ENCODE measurements around the gene PPFIA3.
"Not testable (repeated sequence)": the region's sequence is repeated elsewhere in the genome, so short reads cannot be mapped to it uniquely, and the experiment has no call there.

Gene PPFIA3

DNA sequence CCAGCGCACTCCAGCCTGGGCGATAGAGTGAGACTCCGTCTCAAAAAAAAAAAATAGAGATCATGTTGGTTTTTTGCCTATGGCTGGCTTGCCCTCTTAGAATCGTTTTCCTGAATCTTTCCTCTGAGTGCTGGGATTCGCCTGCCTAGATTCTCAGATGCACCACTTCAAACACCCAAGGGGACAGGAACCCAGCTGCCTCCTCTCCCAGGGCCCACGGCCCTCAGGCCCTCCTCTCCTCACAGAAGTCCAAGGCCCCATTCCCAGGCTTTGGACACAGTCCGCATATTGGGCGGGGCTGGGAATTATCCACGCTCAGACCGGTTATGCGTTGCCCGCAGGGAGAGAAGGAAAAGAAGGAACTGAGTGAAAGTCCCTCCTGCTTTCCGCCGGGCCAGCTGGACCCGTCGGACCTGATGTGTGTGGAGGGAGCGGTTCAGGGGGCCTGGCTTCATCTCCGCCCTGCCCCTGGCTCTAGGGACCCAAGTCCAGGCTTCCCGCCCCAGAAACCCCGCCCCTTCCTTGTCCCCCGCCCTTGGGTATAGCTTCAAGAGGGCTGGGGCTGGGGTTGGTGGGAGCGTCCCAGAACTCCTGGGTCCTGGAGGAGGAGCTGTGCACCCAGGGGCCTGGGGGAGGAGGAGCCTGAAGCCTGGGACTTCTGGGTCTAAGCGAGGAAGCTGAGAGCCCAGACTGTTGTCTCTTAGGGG is 5.8 kb downstream of the PPFIA3 start:
- no peak for DNase-seq

DNA sequence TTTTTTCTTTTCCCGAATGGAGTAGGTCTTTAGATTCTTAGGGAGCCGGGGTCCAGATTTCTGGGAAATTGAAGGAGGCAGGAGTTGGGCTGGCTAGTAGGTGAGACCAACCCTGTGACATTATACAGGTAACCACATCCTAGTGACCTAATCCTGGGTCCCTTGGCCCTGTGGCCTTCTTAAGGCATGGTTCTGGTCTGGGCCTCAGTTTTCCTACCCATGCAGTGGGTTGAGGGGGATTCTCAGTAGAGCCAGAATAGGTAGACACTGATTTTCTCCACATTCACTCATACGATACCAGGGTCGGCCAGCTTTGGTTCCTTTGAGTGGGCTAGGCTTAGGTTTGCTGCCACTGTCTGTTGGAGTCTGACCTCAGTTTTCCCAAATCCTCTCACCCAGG is 7.2 kb downstream of the PPFIA3 start:
- DNase-seq: no peak

DNA sequence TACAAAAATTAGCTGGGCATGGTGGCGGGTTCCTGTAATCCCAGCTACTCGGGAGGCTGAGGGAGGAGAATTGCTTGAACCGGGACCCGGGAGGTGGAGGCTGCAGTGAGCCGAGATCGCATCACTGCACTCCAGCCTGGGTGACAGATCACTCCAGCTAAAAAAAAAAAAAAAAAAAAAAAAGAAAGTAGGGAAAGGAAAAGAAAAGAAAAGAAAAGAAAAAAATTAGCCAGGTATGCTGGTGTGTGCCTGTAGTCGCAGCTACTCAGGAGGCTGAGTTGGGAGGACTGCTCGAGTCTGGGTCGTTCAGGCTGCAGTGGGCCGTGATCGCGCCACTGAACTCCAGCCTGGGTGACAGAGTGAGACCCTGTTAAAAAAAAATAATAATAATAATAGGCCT is 7.9 kb downstream of the PPFIA3 start:
- not testable (repeated sequence) for DNase-seq

DNA sequence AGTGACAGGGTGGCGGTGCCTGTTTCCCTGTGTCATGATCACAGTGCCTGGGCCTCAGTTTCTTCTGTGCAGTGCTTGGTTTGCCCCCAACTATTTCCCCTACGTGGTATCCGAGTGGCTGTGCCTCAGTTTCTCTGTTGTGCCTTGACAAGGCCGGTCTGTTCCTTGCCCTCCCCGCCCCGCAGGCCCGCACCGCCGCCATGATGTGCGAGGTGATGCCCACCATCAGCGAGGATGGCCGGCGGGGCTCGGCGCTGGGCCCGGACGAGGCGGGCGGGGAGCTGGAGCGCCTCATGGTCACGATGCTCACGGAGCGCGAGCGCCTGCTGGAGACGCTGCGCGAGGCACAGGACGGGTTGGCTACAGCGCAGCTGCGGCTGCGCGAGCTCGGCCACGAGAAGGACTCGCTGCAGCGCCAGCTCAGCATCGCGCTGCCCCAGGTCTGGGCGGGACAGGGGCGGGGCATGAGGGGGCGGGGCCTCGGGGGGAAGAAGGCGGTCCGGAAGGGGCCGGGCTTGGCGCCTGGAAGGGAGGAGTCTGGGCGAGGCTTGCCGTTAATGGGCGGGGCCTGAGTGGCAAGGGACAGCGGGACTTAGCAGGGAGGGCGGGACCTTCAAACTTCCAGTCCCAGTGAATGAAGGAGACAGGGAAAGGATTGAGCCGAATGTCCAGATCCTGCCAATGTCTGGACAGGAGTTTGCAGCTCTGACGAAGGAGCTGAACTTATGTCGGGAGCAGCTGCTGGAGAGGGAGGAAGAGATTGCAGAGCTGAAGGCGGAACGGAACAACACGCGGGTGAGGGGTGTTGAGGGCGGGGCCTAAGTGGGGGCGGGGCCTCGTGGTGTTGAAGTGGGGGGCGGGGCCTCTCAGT is 8.6 kb downstream of the PPFIA3 start:
- DNase-seq: peak; percentile 94 to 95

DNA sequence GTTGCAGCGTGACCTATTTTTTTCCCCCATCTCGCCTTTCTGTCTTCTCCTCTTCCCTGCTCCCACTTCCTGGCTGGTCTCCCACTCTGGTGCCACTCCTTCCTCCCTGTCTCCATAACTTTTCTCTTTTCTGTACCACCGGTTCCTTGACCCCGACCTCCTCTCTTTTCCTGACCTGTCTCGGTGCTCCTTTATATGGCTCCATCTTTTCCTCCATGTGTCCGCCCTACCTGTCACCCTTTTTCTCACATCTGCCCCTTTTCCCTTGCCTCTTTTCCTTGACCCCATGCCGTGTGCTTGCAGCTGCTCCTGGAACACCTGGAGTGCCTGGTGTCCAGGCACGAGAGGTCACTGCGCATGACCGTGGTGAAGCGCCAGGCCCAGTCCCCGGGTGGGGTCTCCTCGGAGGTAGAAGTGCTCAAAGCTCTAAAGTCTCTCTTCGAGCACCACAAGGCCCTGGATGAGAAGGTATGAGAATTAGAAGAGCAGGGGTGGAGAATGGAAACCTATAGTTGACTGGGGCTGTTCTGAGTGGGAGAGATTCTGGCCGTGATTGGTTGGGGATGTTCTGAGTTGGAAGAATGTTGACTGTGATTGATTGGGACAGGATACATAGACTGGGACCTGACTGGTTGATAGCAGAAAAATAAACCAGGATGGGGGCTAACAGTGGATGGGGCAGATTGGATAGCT is 9.3 kb downstream of the PPFIA3 start:
- no peak for DNase-seq

DNA sequence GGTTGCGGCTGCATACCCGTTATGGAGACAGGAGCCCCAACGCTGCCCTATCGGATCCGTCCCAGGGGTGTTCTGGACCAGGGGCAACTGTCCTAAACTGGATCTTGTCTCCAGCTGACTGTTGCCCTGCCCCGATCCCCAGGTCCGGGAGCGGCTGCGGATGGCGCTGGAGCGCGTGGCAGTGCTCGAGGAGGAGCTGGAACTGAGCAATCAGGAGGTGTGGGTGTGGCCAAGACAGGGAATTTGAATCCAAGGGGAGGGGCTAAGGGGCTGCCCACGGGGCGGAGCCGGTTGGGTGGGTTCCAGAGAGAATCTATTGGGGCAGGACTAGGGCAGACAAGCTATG is 9.9 kb downstream of the PPFIA3 start:
- DNase-seq: no peak

DNA sequence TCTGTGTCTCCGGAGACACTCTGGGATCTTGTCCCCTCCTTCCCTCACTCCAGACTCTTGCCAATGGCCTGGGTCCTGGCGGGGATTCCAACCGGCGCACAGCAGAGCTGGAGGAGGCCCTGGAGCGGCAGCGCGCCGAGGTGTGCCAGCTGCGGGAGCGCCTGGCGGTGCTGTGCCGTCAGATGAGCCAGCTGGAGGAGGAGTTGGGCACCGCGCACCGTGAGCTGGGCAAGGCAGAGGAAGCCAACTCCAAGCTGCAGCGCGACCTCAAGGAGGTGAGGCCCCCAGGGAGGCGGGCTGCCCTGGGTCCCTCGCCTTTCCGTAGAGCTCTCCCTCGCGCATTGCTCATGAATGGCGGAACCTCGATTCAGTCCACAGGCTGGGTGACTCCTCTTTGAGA is 11.0 kb downstream of the PPFIA3 start:
- no peak for DNase-seq

DNA sequence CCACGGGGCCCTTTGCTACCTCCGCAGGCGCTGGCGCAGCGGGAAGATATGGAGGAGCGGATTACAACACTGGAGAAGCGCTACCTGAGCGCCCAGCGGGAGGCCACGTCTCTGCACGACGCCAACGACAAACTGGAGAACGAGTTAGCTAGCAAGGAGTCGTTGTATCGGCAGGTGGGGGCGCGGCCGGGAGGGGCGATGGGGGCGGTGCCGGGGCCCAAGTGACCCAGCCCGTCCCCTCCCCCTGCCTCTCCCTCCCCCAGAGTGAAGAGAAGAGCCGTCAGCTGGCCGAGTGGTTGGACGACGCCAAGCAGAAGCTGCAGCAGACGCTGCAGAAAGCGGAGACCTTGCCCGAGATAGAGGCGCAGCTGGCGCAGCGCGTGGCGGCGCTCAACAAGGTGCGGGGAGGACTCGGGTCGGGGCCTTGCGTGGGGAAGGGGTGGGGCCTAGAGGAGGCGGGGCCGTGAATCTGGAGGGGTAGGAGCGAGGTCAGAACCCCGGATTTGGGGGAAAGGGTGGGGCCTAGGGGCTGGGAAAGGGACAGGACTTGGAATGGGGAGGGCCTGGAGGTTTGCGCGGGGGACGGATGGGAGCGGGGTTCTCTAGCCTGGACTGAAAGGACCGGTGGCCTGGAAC is 13.7 kb downstream of the PPFIA3 start:
- DNase-seq: peak in 1 of 2 donors; percentile 39

DNA sequence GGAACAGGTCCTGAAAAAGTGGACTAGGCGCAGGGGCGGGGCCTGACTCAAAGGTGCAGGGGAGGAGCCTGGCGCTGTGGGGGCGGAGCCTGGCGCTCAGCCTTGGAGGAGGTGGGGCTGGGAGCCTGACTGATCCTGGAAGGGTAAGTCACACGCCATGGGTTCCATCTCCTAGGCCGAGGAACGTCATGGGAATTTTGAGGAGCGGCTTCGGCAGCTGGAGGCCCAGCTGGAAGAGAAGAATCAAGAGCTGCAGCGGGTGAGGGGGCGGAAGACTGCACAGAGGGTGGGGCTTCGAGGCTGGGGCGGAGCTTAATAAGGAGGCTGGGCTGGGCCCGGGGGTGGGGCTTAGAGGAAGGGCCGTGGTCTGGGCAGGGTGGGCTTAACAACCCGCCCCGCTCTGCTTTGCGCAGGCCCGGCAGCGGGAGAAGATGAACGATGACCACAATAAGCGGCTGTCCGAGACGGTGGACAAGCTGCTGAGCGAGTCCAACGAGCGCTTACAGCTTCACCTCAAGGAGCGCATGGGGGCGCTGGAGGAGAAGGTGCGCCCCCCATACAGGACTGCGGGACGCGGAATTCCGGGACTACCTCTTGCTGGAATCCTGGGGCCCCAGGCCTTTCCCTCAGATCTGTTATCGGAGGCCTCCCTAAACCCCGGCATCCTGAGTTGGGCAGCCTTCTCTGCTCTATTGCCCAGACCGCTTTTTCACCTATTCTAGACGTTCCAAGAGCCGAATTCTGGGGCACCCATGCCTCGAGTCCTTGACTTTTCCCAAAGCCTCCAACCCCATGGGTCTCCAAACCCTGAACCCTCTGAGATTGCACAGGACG is 14.5 kb downstream of the PPFIA3 start:
- peak; percentile 57 to 69 for DNase-seq

DNA sequence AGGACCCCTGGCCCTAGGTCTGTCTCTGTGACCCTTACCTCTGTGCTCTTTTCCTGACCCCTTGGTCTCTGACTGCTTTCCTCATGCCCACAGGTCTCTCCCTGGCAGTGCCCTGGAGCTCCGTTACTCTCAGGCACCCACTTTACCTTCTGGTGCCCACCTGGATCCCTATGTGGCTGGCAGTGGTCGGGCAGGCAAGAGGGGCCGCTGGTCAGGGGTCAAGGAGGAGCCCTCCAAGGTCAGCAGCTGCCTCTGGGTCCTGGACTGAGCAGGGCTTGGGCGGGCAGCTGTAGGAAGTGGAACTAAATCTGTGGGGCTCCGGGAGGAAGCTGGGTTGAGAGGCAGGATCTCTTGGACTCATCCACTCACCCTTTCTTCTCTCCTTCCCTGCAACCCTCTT is 16.3 kb downstream of the PPFIA3 start:
- DNase-seq: no peak

DNA sequence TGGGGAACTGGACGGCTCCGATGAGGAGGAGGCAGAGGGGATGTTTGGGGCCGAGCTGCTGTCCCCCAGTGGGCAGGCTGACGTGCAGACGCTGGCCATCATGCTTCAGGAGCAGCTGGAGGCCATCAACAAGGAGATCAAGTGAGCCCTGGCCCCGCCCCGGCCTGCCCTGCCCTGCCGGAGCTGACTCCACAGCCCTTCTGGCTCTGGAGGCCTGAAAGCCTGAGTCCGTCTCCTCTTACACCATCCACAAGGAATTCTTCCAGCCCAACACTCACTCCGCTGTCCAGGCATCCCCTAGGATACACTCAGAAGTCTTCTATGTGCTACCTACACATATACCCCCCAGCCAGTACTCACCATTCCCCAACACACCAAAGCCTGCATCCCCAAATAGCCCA is 17.4 kb downstream of the PPFIA3 start:
- no peak for DNase-seq

DNA sequence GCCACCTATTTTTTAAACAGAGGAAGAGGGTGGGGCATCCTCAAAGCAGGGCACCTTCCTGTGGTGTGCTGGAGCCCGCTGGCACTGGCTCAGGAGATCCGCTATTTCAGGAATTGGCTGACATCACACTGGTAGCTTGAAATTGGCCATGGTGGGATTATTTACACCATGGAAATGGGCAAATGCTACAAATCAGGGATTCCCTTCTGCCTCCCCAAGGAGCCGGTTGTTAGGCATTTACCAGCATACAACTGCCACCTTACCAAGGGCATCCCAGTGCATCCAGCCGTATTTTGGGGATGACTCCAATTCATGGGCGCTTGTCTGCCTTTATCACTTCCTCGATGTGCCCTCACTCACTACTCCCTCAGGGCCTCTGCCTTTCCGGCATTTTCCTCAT is 21.6 kb downstream of the PPFIA3 start:
- no peak for DNase-seq

DNA sequence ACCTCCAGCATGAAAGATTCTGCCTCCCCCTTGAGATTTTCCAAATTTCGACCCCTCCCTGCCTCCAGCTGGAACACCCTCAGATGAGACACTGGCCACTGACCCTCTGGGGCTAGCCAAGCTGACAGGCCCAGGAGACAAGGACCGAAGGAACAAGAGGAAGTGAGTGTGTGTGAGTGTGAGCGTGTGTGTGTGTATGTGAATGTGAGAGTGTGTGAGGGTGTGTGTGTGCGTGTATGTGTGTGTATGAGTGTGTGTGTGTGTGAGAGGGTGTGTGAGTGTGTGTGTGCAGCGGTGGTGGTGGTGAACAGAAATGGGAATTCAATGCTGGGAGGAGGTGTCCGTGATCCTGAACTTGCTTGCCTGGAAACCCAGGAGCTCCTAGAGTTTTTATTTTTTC is 22.0 kb downstream of the PPFIA3 start:
- DNase-seq: no peak

DNA sequence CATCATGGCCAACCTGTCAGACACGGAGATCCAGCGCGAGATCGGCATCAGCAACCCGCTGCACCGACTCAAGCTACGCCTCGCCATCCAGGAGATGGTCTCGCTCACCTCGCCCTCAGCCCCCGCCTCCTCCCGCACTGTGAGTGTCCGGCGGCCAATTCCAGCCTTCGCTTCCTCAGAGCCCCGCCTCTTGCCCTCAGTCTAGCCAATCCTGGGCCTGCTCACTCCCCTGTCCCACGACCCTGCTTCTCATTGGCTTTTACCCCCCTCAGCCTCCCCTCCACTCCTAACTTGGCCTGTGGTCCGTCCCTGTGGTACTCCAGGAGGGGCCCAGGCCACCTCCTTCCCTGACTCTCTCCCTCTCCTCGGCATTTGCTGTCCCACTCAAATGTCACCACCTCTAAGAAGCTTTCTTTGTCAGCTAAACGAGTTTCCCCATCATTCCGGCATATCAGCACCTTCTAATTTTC is 23.6 kb downstream of the PPFIA3 start:
- peak; percentile 73 to 79 for DNase-seq

DNA sequence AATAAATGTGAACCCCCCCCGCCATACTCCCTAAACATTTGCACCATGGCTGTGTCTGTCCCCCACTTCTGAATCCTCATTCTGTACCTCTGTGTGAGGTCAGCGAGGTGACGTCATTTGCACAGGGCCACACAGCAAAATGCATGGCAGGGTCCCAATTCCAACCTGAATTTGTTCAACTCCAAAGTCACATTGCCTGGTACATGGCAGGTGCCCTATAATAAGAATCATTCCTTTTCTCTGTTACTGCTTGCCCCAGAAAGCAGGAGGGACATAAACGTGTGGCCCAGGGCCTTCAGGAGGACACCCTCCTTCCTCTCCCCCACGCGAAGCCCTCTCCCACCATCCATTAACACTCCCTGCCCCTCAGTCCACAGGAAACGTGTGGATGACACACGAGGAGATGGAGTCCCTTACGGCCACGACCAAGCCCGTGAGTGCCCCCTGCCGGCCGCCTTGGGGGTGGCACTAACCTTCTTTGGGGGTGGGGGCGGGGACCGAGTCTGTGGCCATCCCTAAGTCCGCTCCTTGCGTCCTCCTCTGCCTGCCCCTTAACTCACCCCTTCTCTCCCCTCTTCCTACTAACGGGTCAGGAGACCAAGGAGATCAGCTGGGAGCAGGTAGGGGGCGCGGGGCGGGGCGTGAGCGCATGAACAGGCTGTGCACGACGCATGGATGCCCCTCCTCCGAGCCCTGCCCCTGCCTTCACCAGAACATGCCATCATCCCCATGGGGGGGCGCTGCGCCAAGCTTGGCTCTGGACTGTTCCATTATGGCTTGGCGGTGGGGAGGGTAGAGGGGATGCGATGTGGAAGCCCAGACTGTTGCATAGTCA is 26.4 kb downstream of the PPFIA3 start:
- peak; percentile 87 to 88 for DNase-seq

DNA sequence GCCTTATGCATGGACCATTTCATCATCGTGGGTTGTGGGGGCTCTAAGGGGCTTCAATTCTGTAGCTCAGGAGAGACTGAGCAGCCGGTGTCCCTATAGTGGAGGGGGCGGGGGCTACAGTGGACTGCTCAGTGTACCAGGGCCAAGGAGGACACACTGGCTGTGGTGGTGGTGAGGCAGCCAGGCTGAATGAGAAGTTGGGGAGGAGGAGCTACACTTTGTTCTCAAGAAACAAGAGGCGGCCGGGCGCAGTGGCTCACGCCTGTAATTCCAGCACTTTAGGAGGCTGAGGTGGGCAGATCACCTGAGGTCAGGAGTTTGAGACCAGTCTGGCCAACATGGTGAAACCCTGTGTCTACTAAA is 27.0 kb downstream of the PPFIA3 start:
- DNase-seq: not testable (repeated sequence)

DNA sequence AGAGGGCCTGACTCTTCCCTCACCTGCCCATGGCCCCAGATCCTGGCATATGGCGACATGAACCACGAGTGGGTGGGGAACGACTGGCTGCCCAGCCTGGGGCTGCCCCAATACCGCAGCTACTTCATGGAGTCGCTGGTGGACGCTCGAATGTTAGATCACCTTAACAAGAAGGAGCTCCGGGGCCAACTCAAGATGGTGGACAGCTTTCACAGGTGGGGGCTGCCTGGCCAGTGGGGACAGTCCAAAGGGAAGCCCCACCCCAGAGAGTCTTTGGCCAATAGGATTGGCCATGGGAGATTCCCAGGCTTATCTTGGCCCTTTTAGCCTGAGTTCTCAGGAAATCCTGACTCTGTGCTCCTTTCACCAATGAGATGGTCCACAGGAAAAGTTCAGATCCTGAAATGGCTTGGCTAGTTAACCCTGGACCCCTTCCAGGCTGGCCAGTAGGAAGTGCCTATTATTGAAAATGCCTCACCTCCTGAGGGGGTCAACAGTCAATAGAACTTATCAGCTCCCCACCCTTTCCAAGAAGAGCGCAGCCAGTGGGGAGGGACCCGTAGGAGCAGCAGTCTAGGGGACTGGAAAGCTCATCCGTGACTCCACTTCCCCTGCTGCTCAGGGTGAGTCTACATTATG is 28.8 kb downstream of the PPFIA3 start:
- no peak for DNase-seq

DNA sequence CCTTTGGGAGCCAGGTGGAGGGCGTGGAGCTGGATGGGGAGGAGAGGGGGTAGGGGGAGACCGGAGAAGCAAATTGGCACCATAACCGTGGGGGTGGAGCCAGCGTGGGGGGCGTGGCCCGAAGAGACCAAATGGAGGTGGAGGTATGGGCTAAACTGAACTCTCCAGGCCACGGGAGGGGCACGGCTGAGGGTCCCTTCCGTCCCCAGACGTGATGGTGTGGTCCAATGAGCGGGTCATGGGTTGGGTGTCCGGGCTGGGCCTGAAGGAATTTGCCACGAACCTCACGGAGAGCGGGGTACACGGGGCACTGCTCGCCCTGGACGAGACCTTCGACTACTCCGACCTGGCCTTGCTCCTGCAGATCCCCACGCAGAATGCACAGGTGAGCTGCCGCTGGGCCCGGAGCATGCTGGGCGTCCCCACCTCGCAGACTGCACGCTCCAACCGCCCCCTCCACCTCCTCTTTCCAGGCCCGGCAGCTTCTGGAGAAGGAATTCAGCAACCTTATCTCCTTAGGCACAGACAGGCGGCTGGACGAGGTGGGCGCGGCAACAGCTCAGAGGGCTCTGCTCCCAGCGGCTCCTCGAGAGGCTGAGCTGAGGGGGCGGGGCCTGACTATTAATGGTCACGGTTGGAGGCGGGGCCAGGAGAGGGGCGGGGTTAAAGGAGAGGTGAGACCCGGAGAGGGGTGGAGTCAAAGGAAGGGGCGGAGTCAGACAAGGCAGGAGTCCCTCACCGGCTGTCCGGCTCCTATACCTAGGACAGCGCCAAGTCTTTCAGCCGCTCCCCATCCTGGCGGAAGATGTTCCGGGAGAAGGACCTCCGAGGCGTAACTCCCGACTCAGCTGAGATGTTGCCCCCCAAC is 29.7 kb downstream of the PPFIA3 start:
- DNase-seq: peak; percentile 85 to 90

DNA sequence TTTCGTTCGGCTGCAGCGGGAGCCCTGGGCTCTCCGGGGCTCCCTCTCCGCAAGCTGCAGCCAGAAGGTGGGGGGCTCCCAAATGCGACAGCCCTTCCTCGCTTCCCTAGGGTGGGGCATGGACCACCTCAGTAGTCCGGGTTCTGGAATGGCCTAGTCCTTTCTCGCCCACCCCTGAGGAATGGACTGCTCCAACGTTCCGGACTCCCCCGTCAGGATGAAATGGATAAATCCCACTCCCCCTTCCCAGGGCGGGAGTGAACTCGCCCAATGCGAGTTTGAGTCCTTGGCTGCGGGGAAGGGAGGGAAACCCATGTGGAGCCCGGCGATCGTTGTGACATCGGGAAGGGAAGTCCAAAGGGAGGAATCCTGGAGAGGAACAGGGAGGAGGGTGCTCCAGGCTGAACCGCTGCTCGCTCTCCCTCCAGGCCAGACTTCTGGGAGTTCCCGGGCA is 30.3 kb downstream of the PPFIA3 start:
- no peak for DNase-seq
